ENCODE results near the gene TEKT4.

GRCh38 chr2:94869131-94869530, 2.1 kb upstream of the TEKT4 start:
- no peak for TF ChIP-seq CTCF (IDR thresholded peaks at IDR 0.05)
- no peak for TF ChIP-seq POLR2AphosphoS5 (IDR thresholded peaks at IDR 0.05)
- TF ChIP-seq EP300 (IDR thresholded peaks at IDR 0.05): no peak
- TF ChIP-seq POLR2A (IDR thresholded peaks at IDR 0.05): no peak

Measured in stomach (tissue), 4 donors.